ACC112 (cell line): ENCODE data around the gene RABL2B.
"Not testable (repeated sequence)": the region's sequence is repeated elsewhere in the genome, so short reads cannot be mapped to it uniquely, and the experiment has no call there.

Source experiments
- H2AFZ ChIP-seq: fragments of 200-600 bp; sonication (generic); one replicate; pipeline ENCODE4 v1.6.0; 2017; ENCODE audit warnings: antibody characterized with exemption, low read length; ENCODE audit not compliant: unreplicated experiment
- H3K27ac ChIP-seq: fragments of 200-600 bp; sonication (generic); 2 replicates; pipeline ENCODE4 v1.5.1; 2014; ENCODE audit warnings: low read depth, mild to moderate bottlenecking, antibody characterized with exemption, low read length, moderate library complexity
- H3K27me3 ChIP-seq: fragments of 200-600 bp; sonication (generic); 2 replicates; pipeline ENCODE4 v1.6.1; 2014; ENCODE audit warnings: mild to moderate bottlenecking, antibody characterized with exemption, low read length, moderate library complexity, mixed read lengths; ENCODE audit not compliant: insufficient read depth
- H3K36me3 ChIP-seq: fragments of 200-600 bp; sonication (generic); 2 replicates; pipeline ENCODE4 v1.6.1; 2016; ENCODE audit warnings: mild to moderate bottlenecking, antibody characterized with exemption, low read length, moderate library complexity, mixed read lengths; ENCODE audit not compliant: insufficient read depth
- H3K4me1 ChIP-seq: fragments of 200-600 bp; sonication (generic); one replicate; pipeline ENCODE4 v1.6.1; 2016; ENCODE audit warnings: low read length, mixed read lengths; ENCODE audit not compliant: insufficient read depth, unreplicated experiment, control insufficient read depth
- H3K4me3 ChIP-seq: fragments of 200-600 bp; sonication (generic); 2 replicates; pipeline ENCODE4 v1.5.1; 2014; ENCODE audit warnings: mild to moderate bottlenecking, low read depth, low read length
- H3K79me2 ChIP-seq: fragments of 200-600 bp; sonication (generic); one replicate; pipeline ENCODE4 v1.6.0; 2016; ENCODE audit warnings: low read length; ENCODE audit not compliant: control insufficient read depth, unreplicated experiment, insufficient read depth

The RABL2B gene

DNA sequence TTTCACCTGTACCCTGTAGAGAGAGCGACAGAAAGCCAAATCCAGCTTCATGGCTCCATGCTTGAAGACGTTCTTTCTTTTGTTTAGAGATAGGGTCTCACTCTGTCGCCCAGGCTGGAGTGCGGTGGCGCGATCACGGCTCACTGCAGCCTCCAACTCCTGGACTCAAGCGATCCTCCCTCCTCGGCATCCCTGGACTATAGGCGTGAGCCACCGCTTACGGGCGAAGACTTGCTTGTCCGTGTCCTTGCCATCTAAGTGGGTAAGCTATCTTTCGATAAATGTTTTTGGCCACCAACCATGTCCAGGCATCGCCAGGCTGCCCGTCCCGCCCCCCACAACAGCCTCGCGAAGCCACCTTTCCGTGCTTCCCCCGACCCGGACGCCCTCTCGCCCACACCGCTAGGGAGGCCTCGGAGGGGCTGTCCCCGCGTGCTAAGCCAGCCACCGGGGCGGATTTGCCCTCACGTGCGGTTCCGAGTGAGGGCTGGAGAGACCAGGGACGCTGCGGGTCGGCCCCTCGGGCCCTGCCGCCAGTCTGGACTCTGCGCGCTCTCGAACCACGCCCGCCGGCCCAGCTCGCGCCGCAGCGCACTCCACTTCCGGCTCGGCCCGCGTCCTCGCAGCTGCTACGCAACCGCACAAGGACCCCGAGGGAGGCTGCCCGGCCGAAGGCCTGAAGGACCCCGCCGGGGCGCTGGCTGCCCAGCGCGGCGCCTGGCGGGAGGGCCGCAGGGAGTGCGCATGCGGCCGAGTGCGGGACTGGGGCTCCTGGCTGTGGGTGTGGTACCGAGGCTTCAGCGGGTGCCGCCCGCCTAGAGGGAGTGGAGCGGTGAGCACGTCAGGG, at the start of gene RABL2B:
RABL2B (minus strand) TSS at position 604 of the 847 bp plus-strand sequence. CDS start 1,342 bp downstream, outside the sequence.
- not testable (repeated sequence) for H3K27me3 ChIP-seq, H3K27ac ChIP-seq, H3K79me2 ChIP-seq, H3K36me3 ChIP-seq, H3K4me1 ChIP-seq, H2AFZ ChIP-seq
- H3K4me3 ChIP-seq: peak within 1 kb of the TSS; percentile 65

DNA sequence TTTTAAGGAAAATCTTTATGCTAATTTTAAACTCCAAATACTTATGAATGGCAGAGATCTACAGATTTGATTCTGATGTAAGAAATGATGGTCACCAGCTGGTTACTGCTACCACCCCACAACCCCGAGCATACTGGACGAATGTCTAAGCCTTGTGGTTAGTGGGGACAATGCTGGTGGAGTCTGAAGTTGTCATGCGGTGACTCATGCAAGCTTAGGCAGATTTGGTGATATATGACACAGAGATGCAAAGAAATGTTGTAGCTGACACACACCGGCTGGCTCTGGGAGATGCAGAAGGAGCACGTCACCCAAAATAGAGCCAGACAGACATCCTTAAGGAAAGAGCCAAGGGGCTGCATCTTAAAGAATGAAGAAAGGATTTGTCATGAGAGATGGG, 3.5 kb upstream of the RABL2B start:
- not testable (repeated sequence) for H2AFZ ChIP-seq, H3K4me1 ChIP-seq, H3K27ac ChIP-seq, H3K27me3 ChIP-seq, H3K4me3 ChIP-seq, H3K79me2 ChIP-seq, H3K36me3 ChIP-seq

DNA sequence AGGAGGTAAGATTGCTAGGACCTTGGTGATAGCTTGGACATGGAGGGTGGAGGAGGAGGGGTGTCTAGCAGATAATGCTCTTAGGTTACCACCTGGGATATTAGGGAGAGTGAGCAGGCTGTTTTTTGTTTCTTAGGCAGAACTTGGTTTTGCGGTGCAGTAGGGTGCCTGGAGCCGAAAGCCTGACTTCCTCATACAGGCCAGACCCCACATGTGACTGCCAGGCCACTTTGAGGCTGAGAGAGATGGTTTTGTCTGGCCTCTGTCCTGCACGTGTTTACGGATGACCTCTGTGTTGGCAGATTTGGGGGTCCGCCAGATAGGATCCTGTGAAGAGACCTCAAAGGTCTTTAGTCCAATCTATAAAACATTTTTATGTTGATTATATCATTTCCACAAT, 1.9 kb upstream of the RABL2B start:
- not testable (repeated sequence) for H3K27ac ChIP-seq, H3K4me1 ChIP-seq, H3K36me3 ChIP-seq, H3K4me3 ChIP-seq, H2AFZ ChIP-seq, H3K79me2 ChIP-seq, H3K27me3 ChIP-seq

DNA sequence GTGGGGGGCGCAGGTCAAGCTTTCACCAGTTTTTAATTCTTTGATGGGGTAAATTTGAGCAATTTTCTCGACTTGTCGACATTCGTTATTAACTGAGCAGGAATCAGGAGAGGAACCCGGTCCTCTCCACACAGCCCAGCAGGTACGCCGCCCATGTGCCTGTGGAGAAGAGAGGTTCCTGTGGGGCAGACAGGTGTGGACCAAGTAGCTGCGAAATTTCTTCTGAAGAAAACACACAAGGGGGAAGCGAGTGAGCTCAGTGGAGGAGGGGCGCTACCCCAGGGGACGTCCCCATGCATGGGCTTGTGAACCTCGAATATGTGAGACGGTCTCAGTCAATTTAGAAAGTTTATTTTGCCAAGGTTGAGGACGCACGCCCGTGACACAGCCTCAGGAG, 442 bp upstream of the RABL2B start:
- peak overlapping the region; percentile 65 for H3K4me3 ChIP-seq
- not testable (repeated sequence) for H3K27me3 ChIP-seq, H3K79me2 ChIP-seq, H2AFZ ChIP-seq, H3K36me3 ChIP-seq, H3K4me1 ChIP-seq, H3K27ac ChIP-seq

DNA sequence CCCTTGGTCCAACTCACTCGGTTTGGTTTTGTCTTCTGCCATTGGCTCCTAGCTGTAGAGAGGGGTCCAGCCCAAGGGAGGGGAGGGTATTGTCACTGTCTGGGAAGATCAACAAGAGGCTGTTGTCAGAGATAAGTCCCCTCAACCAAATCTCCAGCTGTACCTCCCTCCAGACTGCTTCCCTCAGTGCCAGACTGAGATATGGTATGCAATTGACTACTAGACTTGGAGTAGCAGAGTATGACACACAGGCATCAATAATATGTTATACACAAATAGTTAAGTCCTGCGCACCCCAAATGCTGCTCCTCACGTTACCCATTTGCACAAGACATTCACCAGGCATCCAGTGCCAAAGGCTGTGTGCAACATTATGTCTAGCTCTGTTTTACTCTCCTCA, 1.2 kb downstream of the RABL2B start:
- H3K36me3 ChIP-seq, H3K4me3 ChIP-seq, H3K79me2 ChIP-seq, H3K27ac ChIP-seq, H3K27me3 ChIP-seq, H2AFZ ChIP-seq, H3K4me1 ChIP-seq: not testable (repeated sequence)

DNA sequence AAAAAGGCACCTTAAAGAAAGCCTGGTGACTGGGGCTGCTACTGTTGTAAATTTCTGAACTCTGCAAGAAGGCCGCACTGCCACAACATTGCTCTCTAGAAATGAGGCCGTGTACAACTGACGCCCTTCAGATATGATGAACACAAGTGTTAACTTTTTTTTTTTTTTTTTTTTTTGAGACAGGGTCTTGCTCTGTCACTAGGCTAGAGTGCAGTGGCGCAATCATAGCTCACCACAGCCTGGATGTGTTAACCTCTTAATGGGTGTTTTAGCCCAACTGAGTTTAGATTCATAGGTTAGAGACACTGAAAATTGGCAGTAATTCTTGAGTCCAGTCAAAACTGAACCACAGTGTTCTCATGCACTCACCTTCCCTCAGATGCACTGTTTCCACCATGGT, 3.2 kb downstream of the RABL2B start:
- H3K79me2 ChIP-seq, H2AFZ ChIP-seq, H3K4me3 ChIP-seq, H3K36me3 ChIP-seq, H3K4me1 ChIP-seq, H3K27me3 ChIP-seq, H3K27ac ChIP-seq: not testable (repeated sequence)

DNA sequence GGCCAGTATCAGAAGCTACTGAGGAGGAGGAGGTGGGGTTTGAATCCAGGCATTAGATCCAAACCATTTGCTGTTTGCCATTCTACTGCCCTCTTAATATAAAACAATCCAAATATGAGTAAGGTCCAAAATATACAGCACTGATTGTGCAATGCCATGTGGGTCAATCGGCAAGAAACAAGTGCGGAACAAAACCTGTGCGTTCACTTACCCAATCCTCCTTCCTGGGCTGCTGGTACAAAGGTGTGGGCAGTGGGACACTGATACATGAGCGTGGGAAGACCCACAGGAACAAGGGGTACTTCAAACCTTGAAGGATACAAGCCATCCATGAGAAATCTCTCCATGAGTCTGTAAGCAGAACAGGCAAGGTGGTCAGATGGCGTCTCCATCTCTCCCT, 5.8 kb downstream of the RABL2B start:
- not testable (repeated sequence) for H3K27ac ChIP-seq, H3K36me3 ChIP-seq, H2AFZ ChIP-seq, H3K27me3 ChIP-seq, H3K79me2 ChIP-seq, H3K4me3 ChIP-seq, H3K4me1 ChIP-seq

DNA sequence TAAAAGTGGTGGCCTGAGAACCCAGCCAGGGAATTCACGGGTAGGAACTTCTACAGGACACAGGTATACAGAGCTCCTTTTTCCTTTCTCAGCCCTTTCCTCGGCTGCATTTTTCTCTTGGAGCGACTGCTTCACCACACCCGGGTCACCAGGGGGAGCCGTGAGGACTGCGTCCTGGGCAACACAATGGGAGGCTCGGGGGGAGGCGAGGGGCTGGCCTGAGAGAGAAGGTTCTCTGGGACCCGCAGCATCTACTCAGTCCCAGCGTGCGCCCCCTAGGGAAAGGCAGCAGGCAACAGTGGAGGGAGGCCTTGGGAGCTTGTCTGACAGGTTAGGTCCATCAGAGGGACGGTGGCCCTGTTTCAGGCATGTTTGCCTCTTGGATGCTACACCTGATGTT, 8.3 kb downstream of the RABL2B start:
- H3K4me3 ChIP-seq, H3K79me2 ChIP-seq, H3K27me3 ChIP-seq, H2AFZ ChIP-seq, H3K4me1 ChIP-seq, H3K36me3 ChIP-seq, H3K27ac ChIP-seq: not testable (repeated sequence)

DNA sequence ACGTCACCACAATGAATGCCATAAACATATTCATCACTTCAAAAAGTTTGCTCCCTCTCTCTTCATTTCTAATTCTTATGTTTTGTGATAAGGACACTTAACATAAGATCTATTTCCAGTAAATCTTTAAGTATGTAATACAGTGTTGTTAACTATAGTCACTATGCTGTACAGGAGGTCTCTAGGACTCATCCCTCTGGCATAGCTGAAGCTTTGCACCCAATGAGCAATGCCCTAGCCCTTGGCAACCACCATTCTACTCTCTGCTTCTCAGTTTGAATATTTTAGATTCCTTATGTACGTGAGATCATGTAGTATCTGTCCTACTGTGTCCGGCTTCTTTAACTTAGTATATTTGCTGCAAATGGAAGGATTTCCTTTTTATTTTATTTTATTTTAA, 19.1 kb downstream of the RABL2B start:
- H3K4me1 ChIP-seq, H3K36me3 ChIP-seq, H3K27me3 ChIP-seq, H3K4me3 ChIP-seq, H3K79me2 ChIP-seq, H2AFZ ChIP-seq, H3K27ac ChIP-seq: not testable (repeated sequence)

DNA sequence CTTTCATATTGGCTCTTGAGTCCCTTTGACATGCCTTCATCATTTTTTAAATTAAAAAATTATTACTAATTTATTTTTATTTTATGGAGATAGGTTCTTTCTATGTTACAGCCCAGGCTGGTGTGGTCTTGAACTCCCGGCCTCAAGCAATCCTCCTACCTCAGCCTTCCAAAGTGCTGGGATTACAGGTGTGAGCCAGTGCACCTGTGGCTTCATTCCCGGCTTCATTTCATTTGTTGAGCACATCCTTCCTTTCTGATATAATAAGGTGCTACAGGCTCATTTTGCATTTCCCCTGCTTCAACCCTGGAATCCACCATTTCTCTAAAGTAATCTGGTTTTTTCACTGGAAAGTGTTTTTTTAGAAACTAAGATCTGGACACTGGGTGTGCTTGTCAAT, 21.6 kb downstream of the RABL2B start:
- not testable (repeated sequence) for H3K27me3 ChIP-seq, H3K4me1 ChIP-seq, H3K79me2 ChIP-seq, H3K4me3 ChIP-seq, H3K36me3 ChIP-seq, H2AFZ ChIP-seq, H3K27ac ChIP-seq

DNA sequence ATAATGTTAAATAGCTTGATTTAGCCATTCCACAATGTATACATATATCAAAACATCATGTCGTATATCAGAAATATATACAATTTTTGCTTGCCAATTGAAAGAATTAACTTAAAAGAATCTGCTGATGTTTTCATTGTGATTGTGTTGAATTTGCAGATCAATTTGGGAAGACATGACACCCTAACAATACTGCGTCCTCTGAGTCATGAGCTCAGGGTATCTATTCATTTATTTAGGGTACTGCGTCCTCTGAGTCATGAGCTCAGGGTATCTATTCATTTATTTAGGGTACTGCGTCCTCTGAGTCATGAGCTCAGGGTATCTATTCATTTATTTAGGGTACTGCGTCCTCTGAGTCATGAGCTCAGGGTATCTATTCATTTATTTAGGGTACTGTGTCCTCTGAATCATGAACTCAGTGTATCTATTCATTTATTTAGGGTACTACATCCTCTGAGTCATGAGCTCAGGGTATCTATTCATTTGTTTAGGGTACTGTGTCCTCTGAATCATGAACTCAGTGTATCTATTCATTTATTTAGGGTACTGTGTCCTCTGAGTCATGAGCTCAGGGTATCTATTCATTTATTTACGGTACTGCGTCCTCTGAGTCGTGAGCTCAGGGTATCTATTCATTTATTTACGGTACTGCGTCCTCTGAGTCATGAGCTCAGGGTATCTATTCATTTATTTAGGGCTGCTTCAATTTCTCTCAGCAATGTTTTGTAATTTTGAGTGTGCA, 23.7 kb downstream of the RABL2B start:
- not testable (repeated sequence) for H2AFZ ChIP-seq, H3K27me3 ChIP-seq, H3K79me2 ChIP-seq, H3K4me3 ChIP-seq, H3K36me3 ChIP-seq, H3K4me1 ChIP-seq
- peak overlapping the region; percentile 23; the same call in 1 of the 2 replicates for H3K27ac ChIP-seq
